K562 (cell line): ENCODE results near the gene ZFAND6. TPM values are rescaled to one million over a fixed set of nuclear protein-coding genes. Genes with fewer than 3 reads are reported as not detected.

Source experiments
- ETV1 ChIP-seq: fragments of 450-650 bp; conservative IDR thresholded peaks from 2 replicates; pipeline ENCODE4 v1.6.1; 2016; ENCODE audit warnings: missing genetic modification characterization, control low read depth, low read depth, missing compliant biosample characterization
- HCFC1 ChIP-seq: IDR thresholded peaks from 2 replicates; pipeline ENCODE4 v1.6.1; 2012; ENCODE audit warnings: low read depth, low read length, improper control_type of control experiment
- HMG20A ChIP-seq: fragments of 450-650 bp; formaldehyde crosslinking; conservative IDR thresholded peaks from 2 replicates; pipeline ENCODE4 v1.4.0; 2020; ENCODE audit warnings: mild to moderate bottlenecking, mixed read lengths
- HOXB6 ChIP-seq: fragments of 250-450 bp; sonication (Bioruptor Pico); IDR thresholded peaks from 2 replicates; pipeline ENCODE4 v1.5.1; 2022; ENCODE audit warnings: mild to moderate bottlenecking, borderline replicate concordance
- ILF3 ChIP-seq: fragments of 450-650 bp; IDR thresholded peaks from 2 replicates; pipeline ENCODE4 v1.6.1; 2018; ENCODE audit warnings: antibody characterized with exemption, mild to moderate bottlenecking, moderate library complexity, borderline replicate concordance
- MEF2D ChIP-seq: conservative IDR thresholded peaks from 2 replicates; pipeline ENCODE4 v1.6.1; 2016; ENCODE audit warnings: low read depth, missing genetic modification characterization, missing compliant biosample characterization
- NCOA6 ChIP-seq: fragments of 450-650 bp; IDR thresholded peaks from 2 replicates; pipeline ENCODE4 v1.6.1; 2017; ENCODE audit warnings: mild to moderate bottlenecking
- NR2F6 ChIP-seq: fragments of 450-650 bp; formaldehyde crosslinking; IDR thresholded peaks from 2 replicates; pipeline ENCODE4 v1.4.0; 2020; ENCODE audit warnings: mild to moderate bottlenecking
- POLR2G ChIP-seq: fragments of 200-400 bp; formaldehyde crosslinking; IDR thresholded peaks from 2 replicates; pipeline ENCODE4 v1.6.1; 2017; ENCODE audit warnings: low read depth, mild to moderate bottlenecking, antibody characterized with exemption, low read length, moderate library complexity
- RBBP5 ChIP-seq: fragments of 200-600 bp; sonication (generic); IDR thresholded peaks from 2 replicates; pipeline ENCODE4 v1.6.1; 2012; ENCODE audit warnings: borderline replicate concordance, mild to moderate bottlenecking, low read length, control low read depth, inconsistent platforms; ENCODE audit not compliant: insufficient read depth, poor library complexity, severe bottlenecking
- SRF ChIP-seq, 2 experiments: fragments of 250-450, 450-650 bp in 1 of 2; sonication (Bioruptor Pico) in 1 of 2; sonication (generic) in 1 of 2; formaldehyde crosslinking; IDR thresholded peaks; 2 replicates each; pipeline versions ENCODE4 v1.5.0 to v1.5.1; 2020 to 2022; ENCODE audit warnings: mild to moderate bottlenecking in 1 of 2, missing genetic modification reagents in 1 of 2
- SRSF9 ChIP-seq: fragments of 200-400 bp; formaldehyde crosslinking; IDR thresholded peaks from 2 replicates; pipeline ENCODE4 v1.6.1; 2017; ENCODE audit warnings: low read depth, low read length, borderline replicate concordance
- TEAD1 ChIP-seq, 2 experiments: fragments of 450-650 bp in 1 of 2; sonication (generic) in 1 of 2; formaldehyde crosslinking; IDR thresholded peaks; 2 replicates each; pipeline versions ENCODE4 v1.4.0 to v1.8.0; 2020 to 2022; ENCODE audit warnings: mild to moderate bottlenecking in 2 of 2, missing genetic modification reagents in 1 of 2
- TOE1 ChIP-seq, 2 experiments: fragments of 450-650 bp in 1 of 2; sonication (generic) in 1 of 2; formaldehyde crosslinking in 1 of 2; IDR thresholded peaks; 2 replicates each; pipeline versions ENCODE4 v1.7.1 to v1.8.0; 2016 to 2022; ENCODE audit warnings: borderline replicate concordance in 2 of 2, mild to moderate bottlenecking in 2 of 2, antibody characterized with exemption in 1 of 2, inconsistent platforms in 1 of 2, low read depth in 1 of 2, missing genetic modification reagents in 1 of 2, moderate library complexity in 1 of 2
- XRCC5 ChIP-seq: fragments of 200-400 bp; formaldehyde crosslinking; IDR thresholded peaks from 2 replicates; pipeline ENCODE4 v1.6.1; 2017; ENCODE audit warnings: low read depth, mild to moderate bottlenecking, low read length
- ZBTB1 ChIP-seq: sonication (generic); formaldehyde crosslinking; IDR thresholded peaks from 2 replicates; pipeline ENCODE4 v1.8.1; 2023; ENCODE audit warnings: missing genetic modification reagents, low read depth, mild to moderate bottlenecking, borderline replicate concordance
- ZNF23 ChIP-seq: fragments of 250-450 bp; sonication (Bioruptor Pico); IDR thresholded peaks from 2 replicates; pipeline ENCODE4 v1.4.0; 2020; ENCODE audit warnings: mild to moderate bottlenecking
- ZNF592 ChIP-seq: fragments of 450-650 bp; IDR thresholded peaks from 2 replicates; pipeline ENCODE4 v1.6.1; 2017; ENCODE audit warnings: antibody characterized with exemption, mild to moderate bottlenecking
- polyA plus RNA-seq, 8 experiments: library from polyadenylated mRNA; depleted of rRNA in 4 of 8; stranded (reverse) in 5 of 8; unstranded in 3 of 8; fragments of >200 nt; fragmentation: Nextera tagmentation in 2 of 8; fragmentation: Illumina TruSeq in 1 of 8; extraction: Ambion mirVana in 2 of 8; extraction: Trizol in 1 of 8; gene quantifications; 2 replicates each; pipeline versions ENCODE4 v1.2.1 to v1.2.3, GENCODE V29; 2011 to 2014; ENCODE audit warnings: inconsistent platforms in 1 of 8, missing spikeins in 1 of 8
- total RNA-seq, 7 experiments: library from RNA; depleted of rRNA in 6 of 7; stranded (reverse); fragments of >200 nt in 6 of 7; fragmentation: Illumina TruSeq in 2 of 7; extraction: Trizol in 2 of 7; gene quantifications; 2 replicates each; pipeline versions ENCODE4 v1.2.1 to v1.2.3, GENCODE V29; 2011 to 2021; ENCODE audit warnings: low replicate concordance in 1 of 7
- TF ChIP-seq, protein P1 (sequence below): fragments of 250-450 bp; sonication (Bioruptor Pico); IDR thresholded peaks from 2 replicates; pipeline ENCODE4 v1.4.0; 2020; ENCODE audit warnings: mild to moderate bottlenecking, moderate library complexity, borderline replicate concordance

The ZFAND6 gene
- total and polyA plus RNA-seq, 9 of the 15 experiments (the other 6 are each of a cell fraction or from before 2014, with no cell fraction given): 53.9 to 206 (median 88.9) TPM

GRCh38 chr15:80152896-80153876 lies 93.7 kb downstream of the ZFAND6 start, which contains the start of gene FAH (continued):
- TF ChIP-seq MEF2D (tag): no peak
- 0 out of 2 replicates have a peak, but pooled peaks have one; percentile 74 for TF ChIP-seq ZBTB1
- TF ChIP-seq RBBP5: peak; percentile 48
- no peak for TF ChIP-seq NCOA6
- TF ChIP-seq TEAD1 (CRISPR knock-in tag; IDR thresholded peaks at IDR 0.05): no peak; a peak in 1 of 4 replicates
- TF ChIP-seq HCFC1: no peak
- TF ChIP-seq TOE1 (IDR thresholded peaks at IDR 0.05; ENCODE audit: borderline replicate concordance): peak; percentile 79
- TF ChIP-seq TOE1 (CRISPR knock-in tag; IDR thresholded peaks at IDR 0.05; ENCODE audit: borderline replicate concordance, low read depth): 0 out of 2 replicates have a peak, but pooled peaks have one; percentile 47
- TF ChIP-seq XRCC5: no peak; the same call in 1 of the 2 replicates
- TF ChIP-seq POLR2G: peak; percentile 77
- TF ChIP-seq, protein P1, sequence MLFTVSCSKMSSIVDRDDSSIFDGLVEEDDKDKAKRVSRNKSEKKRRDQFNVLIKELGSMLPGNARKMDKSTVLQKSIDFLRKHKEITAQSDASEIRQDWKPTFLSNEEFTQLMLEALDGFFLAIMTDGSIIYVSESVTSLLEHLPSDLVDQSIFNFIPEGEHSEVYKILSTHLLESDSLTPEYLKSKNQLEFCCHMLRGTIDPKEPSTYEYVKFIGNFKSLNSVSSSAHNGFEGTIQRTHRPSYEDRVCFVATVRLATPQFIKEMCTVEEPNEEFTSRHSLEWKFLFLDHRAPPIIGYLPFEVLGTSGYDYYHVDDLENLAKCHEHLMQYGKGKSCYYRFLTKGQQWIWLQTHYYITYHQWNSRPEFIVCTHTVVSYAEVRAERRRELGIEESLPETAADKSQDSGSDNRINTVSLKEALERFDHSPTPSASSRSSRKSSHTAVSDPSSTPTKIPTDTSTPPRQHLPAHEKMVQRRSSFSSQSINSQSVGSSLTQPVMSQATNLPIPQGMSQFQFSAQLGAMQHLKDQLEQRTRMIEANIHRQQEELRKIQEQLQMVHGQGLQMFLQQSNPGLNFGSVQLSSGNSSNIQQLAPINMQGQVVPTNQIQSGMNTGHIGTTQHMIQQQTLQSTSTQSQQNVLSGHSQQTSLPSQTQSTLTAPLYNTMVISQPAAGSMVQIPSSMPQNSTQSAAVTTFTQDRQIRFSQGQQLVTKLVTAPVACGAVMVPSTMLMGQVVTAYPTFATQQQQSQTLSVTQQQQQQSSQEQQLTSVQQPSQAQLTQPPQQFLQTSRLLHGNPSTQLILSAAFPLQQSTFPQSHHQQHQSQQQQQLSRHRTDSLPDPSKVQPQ (CRISPR knock-in tag): no peak
- TF ChIP-seq HMG20A (CRISPR knock-in tag): no peak
- TF ChIP-seq ETV1 (tag): peak; percentile 44
- no peak for TF ChIP-seq NR2F6 (CRISPR knock-in tag)
- no peak for TF ChIP-seq HOXB6 (CRISPR knock-in tag)
- no peak for TF ChIP-seq ZNF23 (CRISPR knock-in tag)
- 0 out of 2 replicates have a peak, but pooled peaks have one; percentile 19 for TF ChIP-seq ZNF592
- no peak for TF ChIP-seq SRF (CRISPR knock-in tag; IDR thresholded peaks at IDR 0.05)
- no peak for TF ChIP-seq ILF3
- no peak for TF ChIP-seq SRSF9
